ENCODE data around the gene OR5M3.

Gene OR5M3

DNA sequence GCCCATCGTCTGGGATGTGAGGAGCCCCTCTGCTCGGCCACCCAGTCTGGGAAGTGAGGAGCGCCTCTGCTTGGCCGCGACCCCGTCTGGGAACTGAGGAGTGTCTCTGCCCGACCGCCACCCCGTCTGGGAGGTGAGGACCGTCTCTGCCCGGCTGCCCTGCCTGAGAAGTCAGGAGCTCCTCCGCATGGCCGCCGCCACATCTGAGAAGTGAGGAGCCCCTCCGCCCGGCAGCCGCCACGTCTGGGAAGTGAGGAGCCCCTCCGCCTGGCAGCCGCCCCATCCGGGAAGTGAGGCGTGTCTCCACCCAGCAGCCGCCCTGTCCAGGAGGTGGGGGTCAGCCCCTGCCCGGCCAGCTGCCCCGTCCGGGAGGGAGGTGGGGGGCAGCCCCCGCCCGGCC, 23.9 kb upstream of the OR5M3 start:
- Histone ChIP-seq H3K23ac (ENCODE audit: low read depth, low read length, poor library complexity) (no peak overlapping the region), H2BK120ac (ENCODE audit: low read depth, low read length) (no peak overlapping the region), H2AK5ac (ENCODE audit: low read depth, low read length) (no peak overlapping the region), H3K27me3 (ENCODE audit: control insufficient read depth in 3 of 3, insufficient read depth in 3 of 3, low read depth in 1 of 3, low read length in 3 of 3) (no peaks in the 10 kb centered on the region), H3K9ac (ENCODE audit: low read depth, low read length, poor library complexity) (no peak overlapping the region), H3K4me3 (ENCODE audit: low read length in 2 of 2) (no peak overlapping the region), H3K18ac (ENCODE audit: low read length) (no peak overlapping the region), H3K4me2 (ENCODE audit: insufficient read depth, low read length, poor library complexity, severe bottlenecking) (no peak overlapping the region), H2BK15ac (ENCODE audit: low read length) (no peak overlapping the region), H3K79me1 (ENCODE audit: low read depth, low read length) (no peaks in the 10 kb centered on the region), H4K91ac (ENCODE audit: low read depth, low read length, poor library complexity) (no peak overlapping the region), H3K14ac (ENCODE audit: low read length) (peak overlapping the region; percentile 38), H2BK5ac (ENCODE audit: low read length) (no peak overlapping the region), H3K36me3 (replicated peaks in 1 of 2; ENCODE audit: control insufficient read depth in 2 of 2, insufficient read depth in 2 of 2, low read length in 2 of 2) (no peaks in the 10 kb centered on the region), H4K8ac (ENCODE audit: low read depth, low read length) (no peak overlapping the region), H2AFZ (ENCODE audit: low read length) (no peak overlapping the region), H3K4ac (ENCODE audit: low read length) (no peak overlapping the region), H2BK12ac (ENCODE audit: low read length) (no peak overlapping the region), H3K4me1 (ENCODE audit: control insufficient read depth in 2 of 2, insufficient read depth in 1 of 2, low read depth in 1 of 2, low read length in 2 of 2) (no peaks in the 10 kb centered on the region), H3K27ac (replicated peaks; ENCODE audit: low read length) (no peak overlapping the region), H3K9me3 (replicated peaks in 1 of 2; ENCODE audit: control insufficient read depth in 2 of 2, insufficient read depth in 1 of 2, low read depth in 1 of 2, low read length in 2 of 2) (no peaks in the 10 kb centered on the region)
- WGBS, 2 donors (ENCODE audit: extremely low coverage in 2 of 2, insufficient read length in 2 of 2, insufficient replicate concordance in 1 of 2) = no CpG with 5 or more reads among the region's 28 CpGs
- DNase-seq (ENCODE audit: low spot score) = no peak

- Histone ChIP-seq H3K18ac (ENCODE audit: low read length) (no peak overlapping the region), H2AFZ (ENCODE audit: low read length) (no peak overlapping the region), H3K4me2 (ENCODE audit: insufficient read depth, low read length, poor library complexity, severe bottlenecking) (no peak overlapping the region), H3K36me3 (replicated peaks in 1 of 2; ENCODE audit: control insufficient read depth in 2 of 2, insufficient read depth in 2 of 2, low read length in 2 of 2) (no peaks in the 10 kb centered on the region), H3K4me1 (ENCODE audit: control insufficient read depth in 2 of 2, insufficient read depth in 1 of 2, low read depth in 1 of 2, low read length in 2 of 2) (no peaks in the 10 kb centered on the region), H3K23ac (ENCODE audit: low read depth, low read length, poor library complexity) (no peak overlapping the region), H3K4me3 (ENCODE audit: low read length in 2 of 2) (no peak overlapping the region), H2BK12ac (ENCODE audit: low read length) (no peak overlapping the region), H3K79me1 (ENCODE audit: low read depth, low read length) (no peaks in the 10 kb centered on the region), H2BK15ac (ENCODE audit: low read length) (no peak overlapping the region), H3K14ac (ENCODE audit: low read length) (no peak overlapping the region), H2AK5ac (ENCODE audit: low read depth, low read length) (no peak overlapping the region), H3K9ac (ENCODE audit: low read depth, low read length, poor library complexity) (no peak overlapping the region), H3K9me3 (replicated peaks in 1 of 2; ENCODE audit: control insufficient read depth in 2 of 2, insufficient read depth in 1 of 2, low read depth in 1 of 2, low read length in 2 of 2) (no peaks in the 10 kb centered on the region), H3K4ac (ENCODE audit: low read length) (no peak overlapping the region), H3K27me3 (ENCODE audit: control insufficient read depth in 3 of 3, insufficient read depth in 3 of 3, low read depth in 1 of 3, low read length in 3 of 3) (no peaks in the 10 kb centered on the region), H3K27ac (replicated peaks; ENCODE audit: low read length) (no peak overlapping the region), H2BK5ac (ENCODE audit: low read length) (no peak overlapping the region), H4K8ac (ENCODE audit: low read depth, low read length) (no peak overlapping the region), H2BK120ac (ENCODE audit: low read depth, low read length) (no peak overlapping the region), H4K91ac (ENCODE audit: low read depth, low read length, poor library complexity) (no peak overlapping the region)
- DNase-seq (ENCODE audit: low spot score) = no peak
- no CpG with 5 or more reads among the region's 2 CpGs for WGBS, 2 donors (ENCODE audit: extremely low coverage in 2 of 2, insufficient read length in 2 of 2, insufficient replicate concordance in 1 of 2)
These were observed 22.0 kb upstream of the OR5M3 start for GRCh38 chr11:56495117-56495516.

GRCh38 chr11:56491270-56491669, 18.1 kb upstream of the OR5M3 start, which contains the start of gene OR5M8:
Gene OR5M8, minus strand, starts transcription at chr11:56491370. Its CDS starts 0 bp downstream, at chr11:56491370.
- no peak within 1 kb of the TSS for H2BK120ac ChIP-seq (ENCODE audit: low read depth, low read length)
- H4K91ac ChIP-seq (ENCODE audit: low read depth, low read length, poor library complexity) = no peak within 1 kb of the TSS
- no peaks in the 10 kb centered on the region for H3K79me1 ChIP-seq (ENCODE audit: low read depth, low read length)
- H2AFZ ChIP-seq (ENCODE audit: low read length) = no peak within 1 kb of the TSS
- DNase-seq (ENCODE audit: low spot score) = no peak
- no peaks in the 10 kb centered on the region for H3K27me3 ChIP-seq (ENCODE audit: control insufficient read depth in 3 of 3, insufficient read depth in 3 of 3, low read depth in 1 of 3, low read length in 3 of 3)
- H3K18ac ChIP-seq (ENCODE audit: low read length) = no peak within 1 kb of the TSS
- H3K23ac ChIP-seq (ENCODE audit: low read depth, low read length, poor library complexity) = no peak within 1 kb of the TSS
- H3K4me2 ChIP-seq (ENCODE audit: insufficient read depth, low read length, poor library complexity, severe bottlenecking) = no peak within 1 kb of the TSS
- no peak within 1 kb of the TSS for H2BK12ac ChIP-seq (ENCODE audit: low read length)
- H3K9me3 ChIP-seq (replicated peaks in 1 of 2; ENCODE audit: control insufficient read depth in 2 of 2, insufficient read depth in 1 of 2, low read depth in 1 of 2, low read length in 2 of 2) = no peaks in the 10 kb centered on the region
- no peak within 1 kb of the TSS for H3K4me3 ChIP-seq (ENCODE audit: low read length in 2 of 2)
- H3K4me1 ChIP-seq (ENCODE audit: control insufficient read depth in 2 of 2, insufficient read depth in 1 of 2, low read depth in 1 of 2, low read length in 2 of 2) = no peaks in the 10 kb centered on the region
- no peak within 1 kb of the TSS for H3K14ac ChIP-seq (ENCODE audit: low read length)
- no peak within 1 kb of the TSS for H3K4ac ChIP-seq (ENCODE audit: low read length)
- WGBS, 2 donors (ENCODE audit: extremely low coverage in 2 of 2, insufficient read length in 2 of 2, insufficient replicate concordance in 1 of 2) = no CpG with 5 or more reads among the region's 7 CpGs
- H3K9ac ChIP-seq (ENCODE audit: low read depth, low read length, poor library complexity) = no peak within 1 kb of the TSS
- H3K27ac ChIP-seq (replicated peaks; ENCODE audit: low read length) = no peak within 1 kb of the TSS
- no peak within 1 kb of the TSS for H2BK15ac ChIP-seq (ENCODE audit: low read length)
- H3K36me3 ChIP-seq (replicated peaks in 1 of 2; ENCODE audit: control insufficient read depth in 2 of 2, insufficient read depth in 2 of 2, low read length in 2 of 2) = no peaks in the 10 kb centered on the region
- no peak within 1 kb of the TSS for H2AK5ac ChIP-seq (ENCODE audit: low read depth, low read length)
- H4K8ac ChIP-seq (ENCODE audit: low read depth, low read length) = no peak within 1 kb of the TSS
- no peak within 1 kb of the TSS for H2BK5ac ChIP-seq (ENCODE audit: low read length)

DNA sequence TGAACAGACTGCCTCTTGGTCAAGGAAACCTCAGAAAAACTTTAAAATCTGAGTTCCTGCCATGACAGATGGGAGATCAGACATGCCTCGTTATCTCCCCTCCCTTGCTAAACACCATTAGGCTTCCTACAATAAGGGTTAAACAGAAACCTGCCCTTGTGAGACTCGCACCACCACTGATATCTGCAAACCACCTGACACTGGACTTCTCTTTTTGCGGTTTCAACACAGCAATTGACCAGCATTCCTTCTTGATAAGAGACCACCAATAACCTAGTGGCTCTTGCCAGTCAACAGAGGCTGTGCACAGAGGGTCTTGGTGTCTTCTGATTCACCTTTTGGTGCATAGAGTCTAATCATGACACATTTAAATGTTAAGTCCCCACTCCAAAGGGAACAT, 13.6 kb upstream of the OR5M3 start:
- no CpG with 5 or more reads among the region's 3 CpGs for WGBS, 2 donors (ENCODE audit: extremely low coverage in 2 of 2, insufficient read length in 2 of 2, insufficient replicate concordance in 1 of 2)

More for the DNA sequence above, 13.6 kb upstream of the OR5M3 start:
- Histone ChIP-seq H2BK120ac (ENCODE audit: low read depth, low read length) (no peak overlapping the region), H3K27ac (replicated peaks; ENCODE audit: low read length) (no peak overlapping the region), H3K9me3 (replicated peaks in 1 of 2; ENCODE audit: control insufficient read depth in 2 of 2, insufficient read depth in 1 of 2, low read depth in 1 of 2, low read length in 2 of 2) (no peaks in the 10 kb centered on the region), H3K79me1 (ENCODE audit: low read depth, low read length) (no peaks in the 10 kb centered on the region), H3K27me3 (ENCODE audit: control insufficient read depth in 3 of 3, insufficient read depth in 3 of 3, low read depth in 1 of 3, low read length in 3 of 3) (no peaks in the 10 kb centered on the region), H3K23ac (ENCODE audit: low read depth, low read length, poor library complexity) (no peak overlapping the region), H3K4me3 (ENCODE audit: low read length in 2 of 2) (no peak overlapping the region), H3K9ac (ENCODE audit: low read depth, low read length, poor library complexity) (no peak overlapping the region), H3K14ac (ENCODE audit: low read length) (no peak overlapping the region), H2BK15ac (ENCODE audit: low read length) (no peak overlapping the region), H4K8ac (ENCODE audit: low read depth, low read length) (no peak overlapping the region), H2AFZ (ENCODE audit: low read length) (no peak overlapping the region), H3K36me3 (replicated peaks in 1 of 2; ENCODE audit: control insufficient read depth in 2 of 2, insufficient read depth in 2 of 2, low read length in 2 of 2) (no peaks in the 10 kb centered on the region), H2BK12ac (ENCODE audit: low read length) (no peak overlapping the region), H3K18ac (ENCODE audit: low read length) (no peak overlapping the region), H3K4me2 (ENCODE audit: insufficient read depth, low read length, poor library complexity, severe bottlenecking) (no peak overlapping the region), H4K91ac (ENCODE audit: low read depth, low read length, poor library complexity) (no peak overlapping the region), H2AK5ac (ENCODE audit: low read depth, low read length) (no peak overlapping the region), H3K4ac (ENCODE audit: low read length) (no peak overlapping the region), H3K4me1 (ENCODE audit: control insufficient read depth in 2 of 2, insufficient read depth in 1 of 2, low read depth in 1 of 2, low read length in 2 of 2) (no peaks in the 10 kb centered on the region), H2BK5ac (ENCODE audit: low read length) (no peak overlapping the region)
- no peak for DNase-seq (ENCODE audit: low spot score)

Measured in neuronal stem cell (in vitro differentiated cells).